HG03378 (cell line): ENCODE measurements around the gene EIF3A.
"Not testable (repeated sequence)": the region's sequence is repeated elsewhere in the genome, so short reads cannot be mapped to it uniquely, and the experiment has no call there.

Experiments used
- ATAC-seq: cut with Tn5 transposase; IDR thresholded peaks from one replicate; pipeline ENCODE4 v1.9.1; 2021; ENCODE audit warnings: mild to moderate bottlenecking, moderate library complexity; ENCODE audit not compliant: unreplicated experiment

Gene EIF3A, protein sequence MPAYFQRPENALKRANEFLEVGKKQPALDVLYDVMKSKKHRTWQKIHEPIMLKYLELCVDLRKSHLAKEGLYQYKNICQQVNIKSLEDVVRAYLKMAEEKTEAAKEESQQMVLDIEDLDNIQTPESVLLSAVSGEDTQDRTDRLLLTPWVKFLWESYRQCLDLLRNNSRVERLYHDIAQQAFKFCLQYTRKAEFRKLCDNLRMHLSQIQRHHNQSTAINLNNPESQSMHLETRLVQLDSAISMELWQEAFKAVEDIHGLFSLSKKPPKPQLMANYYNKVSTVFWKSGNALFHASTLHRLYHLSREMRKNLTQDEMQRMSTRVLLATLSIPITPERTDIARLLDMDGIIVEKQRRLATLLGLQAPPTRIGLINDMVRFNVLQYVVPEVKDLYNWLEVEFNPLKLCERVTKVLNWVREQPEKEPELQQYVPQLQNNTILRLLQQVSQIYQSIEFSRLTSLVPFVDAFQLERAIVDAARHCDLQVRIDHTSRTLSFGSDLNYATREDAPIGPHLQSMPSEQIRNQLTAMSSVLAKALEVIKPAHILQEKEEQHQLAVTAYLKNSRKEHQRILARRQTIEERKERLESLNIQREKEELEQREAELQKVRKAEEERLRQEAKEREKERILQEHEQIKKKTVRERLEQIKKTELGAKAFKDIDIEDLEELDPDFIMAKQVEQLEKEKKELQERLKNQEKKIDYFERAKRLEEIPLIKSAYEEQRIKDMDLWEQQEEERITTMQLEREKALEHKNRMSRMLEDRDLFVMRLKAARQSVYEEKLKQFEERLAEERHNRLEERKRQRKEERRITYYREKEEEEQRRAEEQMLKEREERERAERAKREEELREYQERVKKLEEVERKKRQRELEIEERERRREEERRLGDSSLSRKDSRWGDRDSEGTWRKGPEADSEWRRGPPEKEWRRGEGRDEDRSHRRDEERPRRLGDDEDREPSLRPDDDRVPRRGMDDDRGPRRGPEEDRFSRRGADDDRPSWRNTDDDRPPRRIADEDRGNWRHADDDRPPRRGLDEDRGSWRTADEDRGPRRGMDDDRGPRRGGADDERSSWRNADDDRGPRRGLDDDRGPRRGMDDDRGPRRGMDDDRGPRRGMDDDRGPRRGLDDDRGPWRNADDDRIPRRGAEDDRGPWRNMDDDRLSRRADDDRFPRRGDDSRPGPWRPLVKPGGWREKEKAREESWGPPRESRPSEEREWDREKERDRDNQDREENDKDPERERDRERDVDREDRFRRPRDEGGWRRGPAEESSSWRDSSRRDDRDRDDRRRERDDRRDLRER (N-terminal part only)

DNA sequence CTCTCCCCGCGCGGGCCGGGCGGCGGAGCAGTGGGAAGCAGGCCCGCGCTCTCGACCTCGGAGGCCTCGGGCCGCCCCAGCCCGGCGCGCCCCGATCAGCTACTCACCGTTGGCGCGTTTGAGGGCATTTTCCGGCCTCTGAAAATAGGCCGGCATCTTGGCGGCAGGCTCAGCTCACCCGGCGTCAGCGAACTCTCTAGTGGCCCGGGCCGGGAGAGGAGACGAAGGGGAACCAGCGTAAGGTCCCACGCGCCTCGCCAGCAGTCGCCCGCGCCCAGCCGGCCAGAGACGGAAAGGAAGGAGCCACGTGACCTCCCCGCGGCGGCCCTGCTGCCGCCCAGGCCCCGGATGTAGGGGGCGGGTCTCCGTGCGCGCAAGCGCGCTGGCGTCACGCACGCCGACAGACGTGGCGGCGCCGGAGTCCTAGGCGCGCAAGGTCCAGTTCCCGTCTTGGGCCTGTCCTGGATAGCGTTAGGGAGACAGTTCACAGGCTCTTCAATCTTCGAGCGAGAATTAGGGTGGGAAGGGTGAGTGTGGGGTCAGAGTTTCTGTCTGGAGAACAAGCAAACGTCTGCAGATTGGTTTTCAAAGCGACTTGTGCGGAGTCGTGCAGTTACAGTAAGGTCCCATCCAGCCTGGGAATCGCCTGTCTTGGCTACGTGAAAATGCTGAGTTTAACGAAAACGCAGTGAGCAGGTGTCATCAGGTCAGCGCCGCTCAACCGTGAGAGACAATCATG is at the start of gene EIF3A:
TSS of gene EIF3A (minus strand) at position 297 of the 739 bp plus-strand sequence. CDS start at position 156, 141 bp downstream.
- peak; percentile 58 for ATAC-seq

DNA sequence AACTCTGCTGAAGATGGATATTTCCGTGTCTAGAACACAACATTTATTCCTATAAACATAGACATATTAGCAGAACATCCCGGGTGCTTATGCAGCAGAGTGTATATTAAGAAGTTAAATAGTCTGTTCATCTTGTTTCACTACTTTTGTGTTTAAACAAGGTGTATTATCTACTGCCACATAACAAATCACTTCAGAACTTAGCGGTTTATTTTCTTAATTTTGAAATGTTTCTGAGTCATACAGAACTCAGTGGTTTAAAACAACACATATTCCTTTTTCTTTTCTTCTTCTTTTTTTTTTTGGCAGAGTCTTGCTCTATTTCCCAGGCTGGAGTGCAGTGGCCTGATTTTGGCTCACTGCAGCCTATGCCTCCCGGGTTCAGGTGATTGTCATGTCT is 49.1 kb upstream of the EIF3A start:
- ATAC-seq: no peak

DNA sequence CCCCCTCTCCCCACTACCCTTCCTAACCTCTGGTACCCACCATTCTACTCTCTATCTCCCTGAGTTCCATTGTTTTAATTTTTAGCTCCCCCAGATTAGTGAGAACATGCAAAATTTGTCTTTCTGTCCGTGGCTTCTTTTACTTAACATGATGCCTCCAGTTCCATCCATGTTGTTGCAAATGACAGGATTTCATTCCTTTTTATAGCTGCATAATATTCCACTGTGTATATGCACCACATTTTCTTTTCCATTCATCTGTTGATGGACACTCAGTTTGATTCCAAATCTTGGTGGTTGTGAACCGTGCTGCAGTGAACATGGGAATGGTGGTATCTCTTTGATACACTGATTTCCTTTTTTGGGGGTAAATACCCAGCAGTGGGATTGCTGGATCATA is 45.3 kb upstream of the EIF3A start:
- no peak for ATAC-seq

DNA sequence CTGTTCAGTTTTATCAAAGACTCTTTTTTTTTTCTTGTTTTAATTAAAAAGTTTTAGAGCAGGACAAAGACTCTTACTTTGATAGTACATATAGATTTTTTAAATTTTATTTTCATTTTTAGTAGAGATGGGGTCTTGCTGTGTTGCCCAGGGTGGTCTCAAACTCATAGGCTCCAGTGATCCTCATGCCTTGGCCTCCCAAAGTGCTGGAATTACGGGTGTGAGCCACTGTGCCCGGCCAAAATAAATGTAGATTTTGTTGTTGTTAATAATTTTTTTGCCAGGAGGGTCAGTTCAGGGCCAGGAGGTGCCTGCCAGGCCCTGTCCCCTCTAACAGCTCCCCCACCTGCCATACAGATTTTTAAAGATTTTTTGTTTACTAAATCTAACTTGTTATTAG is 40.3 kb upstream of the EIF3A start:
- ATAC-seq: no peak

DNA sequence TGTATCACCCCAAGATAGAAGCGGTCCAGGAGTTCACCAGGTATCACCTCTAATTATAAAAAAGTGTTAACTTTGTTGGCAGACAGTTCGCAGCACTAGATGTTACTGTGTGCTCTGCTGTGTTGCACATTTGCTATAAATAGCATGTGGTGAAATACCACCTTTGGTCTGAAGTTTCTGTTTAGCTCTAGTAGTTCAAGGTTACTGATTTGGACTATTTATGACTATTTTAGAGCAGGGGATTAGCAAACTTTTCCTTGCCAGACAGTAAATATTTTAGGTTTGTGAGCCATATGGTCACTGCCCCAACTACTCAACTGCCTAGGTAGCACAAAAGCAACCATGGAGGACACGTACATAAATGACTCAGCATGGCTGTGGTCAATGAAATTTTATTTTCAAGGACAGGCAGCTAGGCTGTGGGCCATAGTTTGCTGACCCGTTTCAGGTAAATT is 39.8 kb upstream of the EIF3A start:
- peak; percentile 95 for ATAC-seq

DNA sequence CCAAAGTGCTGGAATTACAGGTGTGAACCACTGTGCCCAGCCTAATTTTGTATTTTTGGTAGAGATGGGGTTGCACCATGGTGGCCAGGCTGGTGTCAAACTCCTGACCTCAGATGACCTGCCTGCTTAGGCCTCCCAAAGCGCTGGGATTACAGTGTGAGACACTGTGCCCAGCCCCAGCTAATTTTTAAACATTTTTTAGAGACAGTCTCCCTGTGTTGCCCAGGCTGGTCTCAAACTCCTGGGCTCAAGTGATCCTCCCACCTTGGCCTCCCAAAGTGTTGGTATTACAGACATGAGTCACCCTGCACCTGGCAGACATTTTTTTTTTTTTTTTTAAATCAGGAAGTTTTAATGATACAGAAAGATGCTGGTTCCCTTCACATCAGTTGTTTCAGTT is 38.8 kb upstream of the EIF3A start:
- ATAC-seq: no peak

DNA sequence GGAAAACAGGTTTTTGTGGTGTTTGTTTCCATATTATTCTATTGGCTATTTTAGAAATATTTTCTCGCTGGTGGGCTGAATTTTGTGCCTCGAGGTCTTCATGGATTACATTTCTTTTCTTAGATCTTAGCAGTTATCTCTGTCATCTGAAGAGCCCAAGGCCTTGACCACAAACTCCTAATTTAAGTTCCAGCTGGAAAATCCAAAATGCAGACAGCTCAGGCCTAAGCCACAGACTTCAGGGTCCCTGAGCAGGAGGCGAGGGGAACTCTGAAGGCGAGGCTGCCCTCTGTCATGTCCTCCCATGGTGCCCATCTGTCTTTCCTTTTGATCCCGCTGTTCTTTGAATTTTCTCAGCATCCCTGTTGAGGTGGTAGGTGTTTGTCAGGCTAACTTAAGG is 37.6 kb upstream of the EIF3A start:
- ATAC-seq: no peak

DNA sequence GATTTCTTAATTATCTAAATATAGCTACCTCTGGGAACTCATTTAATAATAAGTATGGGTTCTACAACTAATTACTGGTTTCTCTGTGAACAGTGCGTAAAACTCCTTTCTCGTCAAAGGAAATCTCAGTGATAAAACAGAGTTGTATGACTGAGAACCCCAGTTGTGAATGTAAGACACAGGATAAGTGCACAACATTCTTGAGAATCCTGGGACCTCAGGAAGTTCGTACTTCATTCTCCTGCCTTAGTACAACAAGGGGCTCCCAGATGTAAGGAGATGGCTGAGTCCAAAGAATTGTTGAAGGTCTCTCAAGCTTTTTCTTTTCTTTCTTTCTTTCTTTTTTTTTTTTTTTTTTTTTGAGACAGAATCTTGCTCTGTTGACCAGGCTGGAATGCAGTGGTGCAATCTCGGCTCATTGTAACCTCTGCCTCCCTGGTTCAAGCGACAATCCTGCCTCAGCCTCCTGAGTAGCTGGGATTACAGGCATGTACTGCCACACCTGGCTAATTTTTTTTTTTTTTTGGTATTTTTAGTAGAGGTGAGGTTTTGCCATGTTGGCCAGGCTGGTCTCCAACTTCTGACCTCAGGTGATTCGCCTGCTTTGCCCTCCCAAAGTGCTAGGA is 35.8 kb upstream of the EIF3A start:
- ATAC-seq: no peak

DNA sequence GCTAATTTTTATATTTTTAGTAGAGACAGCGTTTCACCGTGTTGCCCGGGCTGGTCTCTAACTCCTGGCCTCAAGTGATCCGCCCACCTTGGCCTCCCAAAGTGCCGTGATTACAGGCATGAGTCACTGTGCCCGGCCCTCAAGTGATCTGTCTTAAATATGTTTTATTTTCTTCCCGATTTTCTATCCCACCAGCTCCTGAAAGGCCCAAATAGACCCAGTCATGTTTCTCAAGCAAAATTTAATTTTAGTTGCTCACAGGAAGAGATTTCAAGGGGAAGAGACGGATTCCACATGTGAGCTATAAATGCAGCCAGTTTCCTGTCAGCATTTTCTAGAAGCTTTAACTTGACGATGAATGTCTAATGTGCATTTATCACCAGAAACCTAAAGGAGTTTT is 35.3 kb upstream of the EIF3A start:
- ATAC-seq: no peak

DNA sequence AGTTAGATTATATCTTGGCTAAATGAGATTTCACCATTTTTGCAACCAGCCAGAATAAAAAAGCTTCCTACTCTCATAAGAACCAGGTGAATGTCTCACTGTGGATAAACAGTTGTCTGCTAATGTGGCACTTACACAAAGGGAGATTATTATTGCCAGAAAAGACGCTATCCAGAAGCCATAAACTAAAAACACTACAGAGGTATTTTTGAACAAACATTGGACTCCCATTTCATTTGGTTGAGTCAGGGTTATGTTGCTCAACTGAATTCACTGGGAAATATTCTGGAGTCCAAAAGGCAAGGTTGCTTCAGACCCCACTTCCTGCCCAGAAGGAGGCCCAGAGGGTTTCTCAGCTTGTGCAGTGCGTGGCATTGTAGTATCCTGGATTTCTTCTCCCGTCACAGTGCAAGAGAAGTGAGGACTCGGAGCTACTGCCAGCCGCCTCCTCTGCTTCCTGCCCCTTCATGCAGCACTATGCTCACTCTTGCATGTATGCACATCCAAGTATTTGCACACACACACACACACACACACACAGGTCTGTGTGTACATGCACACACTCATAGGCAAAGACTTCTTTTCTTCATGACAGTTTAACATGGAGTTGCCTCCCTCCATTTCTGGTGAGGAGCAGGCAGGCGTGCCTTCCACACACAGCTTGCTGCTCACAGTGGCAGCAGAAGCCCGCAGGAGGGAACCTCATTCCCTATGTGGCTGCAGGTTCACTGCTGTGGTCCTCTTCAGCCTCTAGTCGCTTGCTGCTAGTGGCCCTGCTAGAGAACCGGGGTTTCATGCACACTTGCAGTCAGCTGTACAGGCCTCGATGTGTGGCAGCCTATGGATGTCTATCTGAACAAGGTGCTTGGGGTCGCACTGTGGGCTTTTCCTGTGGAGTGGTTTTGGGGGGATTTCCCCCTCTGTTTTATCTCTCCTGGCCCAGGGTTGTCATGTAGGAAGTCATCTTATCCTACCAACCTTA is 33.4 kb upstream of the EIF3A start:
- ATAC-seq: no peak

DNA sequence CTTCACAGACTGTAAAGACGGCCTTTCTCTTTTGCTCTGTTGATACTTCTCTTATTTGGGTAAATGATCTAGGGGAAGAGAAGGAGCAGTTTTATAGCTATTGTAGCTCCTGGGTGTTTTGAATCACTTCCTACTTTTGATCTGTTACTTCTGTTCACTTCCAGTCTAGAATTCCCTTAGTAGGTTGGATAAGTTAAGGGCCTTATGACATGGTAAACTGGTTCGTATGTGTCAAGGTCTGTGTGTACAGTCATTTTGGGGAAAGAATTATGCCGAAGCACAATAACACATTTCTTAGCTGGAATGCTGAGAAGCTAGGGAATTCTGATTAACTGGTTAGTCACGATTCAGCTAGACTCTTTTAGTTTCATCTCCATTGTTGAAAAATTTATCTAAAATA is 31.4 kb upstream of the EIF3A start:
- no peak for ATAC-seq

DNA sequence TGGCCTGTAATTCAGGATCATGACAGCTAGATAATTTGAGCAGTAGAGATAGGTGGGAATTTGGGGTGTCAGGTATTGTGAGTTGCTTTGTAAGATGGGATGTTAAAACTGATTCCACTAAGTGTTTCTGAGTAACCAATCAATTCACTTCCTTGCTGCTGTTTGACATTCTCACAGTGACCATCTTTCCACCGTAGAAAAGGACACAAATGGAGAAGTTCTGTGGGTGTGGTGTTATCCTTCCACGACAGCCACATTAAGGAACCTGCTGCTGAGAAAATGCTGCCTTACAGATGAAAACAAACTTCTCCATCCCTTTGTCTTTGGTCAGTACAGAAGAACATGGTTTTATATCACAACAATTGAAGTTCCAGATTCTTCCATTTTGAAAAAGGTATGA is 27.2 kb upstream of the EIF3A start:
- ATAC-seq: not testable (repeated sequence)

DNA sequence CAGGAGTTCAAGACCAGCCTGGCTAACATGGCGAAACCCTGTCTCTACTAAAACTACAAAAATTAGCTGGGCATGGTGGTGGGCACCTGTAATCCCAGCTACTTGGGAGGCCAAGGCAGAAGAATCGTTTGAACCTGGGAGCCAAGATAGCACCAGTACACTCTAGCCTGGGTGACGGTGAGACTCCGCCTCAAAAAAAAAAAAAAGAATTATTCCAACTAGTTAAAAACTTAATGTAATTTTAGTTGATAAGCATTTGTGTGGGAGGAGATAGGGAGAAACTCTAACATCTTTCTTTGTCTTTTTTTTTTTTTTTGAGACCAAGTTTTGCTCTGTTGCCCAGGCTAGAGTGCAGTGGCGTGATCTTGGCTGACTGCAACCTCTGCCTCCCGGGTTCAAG is 26.5 kb upstream of the EIF3A start:
- ATAC-seq: not testable (repeated sequence)

DNA sequence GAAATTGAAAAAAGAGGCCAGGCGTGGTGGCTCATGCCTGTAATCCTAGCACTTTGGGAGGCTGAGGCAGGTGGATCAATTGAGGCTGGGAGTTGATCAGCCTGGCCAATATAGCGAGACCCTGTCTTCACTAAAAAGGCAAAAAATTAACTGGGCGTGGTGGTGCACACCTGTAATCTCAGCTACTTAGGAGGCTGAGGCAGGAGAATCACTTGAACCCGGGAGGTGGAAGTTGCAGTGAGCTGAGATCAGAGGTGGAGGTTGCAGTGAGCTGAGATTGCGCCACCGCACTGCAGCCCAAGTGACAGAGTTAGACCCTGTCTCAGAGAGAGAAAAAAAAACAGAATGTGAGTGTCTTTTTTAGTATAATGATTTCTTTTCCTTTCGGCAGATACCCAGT is 25.3 kb upstream of the EIF3A start:
- ATAC-seq: not testable (repeated sequence)

DNA sequence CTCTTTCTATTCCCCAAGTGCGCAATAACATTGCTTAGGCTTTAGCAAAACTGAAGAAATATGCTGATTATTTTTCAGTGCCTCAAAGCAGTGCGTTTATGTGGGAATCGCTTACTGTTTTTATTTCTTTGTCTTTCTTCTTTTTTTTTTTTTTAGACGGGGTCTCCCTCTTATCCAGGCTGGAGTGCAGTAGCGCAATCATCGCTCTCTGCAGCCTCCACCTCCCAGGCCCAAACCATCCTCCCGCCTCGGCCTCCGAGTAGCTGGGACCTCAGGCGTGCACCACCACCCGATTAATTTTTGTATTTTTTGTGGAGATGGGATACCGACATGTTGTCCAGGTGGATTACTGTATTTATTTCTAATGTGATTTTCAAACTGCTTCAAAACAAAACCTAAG is 24.5 kb upstream of the EIF3A start:
- no peak for ATAC-seq

DNA sequence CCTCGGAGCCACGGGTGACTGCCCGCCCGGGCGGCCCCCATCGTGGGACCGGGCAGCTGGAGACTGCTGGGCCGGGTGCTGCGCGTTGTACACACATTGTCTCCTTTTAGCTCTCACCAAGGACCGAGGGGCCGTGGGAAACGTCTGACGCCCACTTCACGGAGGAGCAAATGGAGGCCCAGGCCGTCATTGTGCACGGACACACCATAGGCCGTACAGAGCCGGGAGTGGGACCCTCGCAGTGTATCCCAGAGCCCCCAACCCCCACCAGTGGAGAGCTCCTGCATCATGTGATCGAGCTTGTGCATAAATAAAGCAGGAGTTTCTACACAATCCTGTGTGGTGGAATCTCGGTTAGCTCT is 24.0 kb upstream of the EIF3A start:
- peak; percentile 21 for ATAC-seq

DNA sequence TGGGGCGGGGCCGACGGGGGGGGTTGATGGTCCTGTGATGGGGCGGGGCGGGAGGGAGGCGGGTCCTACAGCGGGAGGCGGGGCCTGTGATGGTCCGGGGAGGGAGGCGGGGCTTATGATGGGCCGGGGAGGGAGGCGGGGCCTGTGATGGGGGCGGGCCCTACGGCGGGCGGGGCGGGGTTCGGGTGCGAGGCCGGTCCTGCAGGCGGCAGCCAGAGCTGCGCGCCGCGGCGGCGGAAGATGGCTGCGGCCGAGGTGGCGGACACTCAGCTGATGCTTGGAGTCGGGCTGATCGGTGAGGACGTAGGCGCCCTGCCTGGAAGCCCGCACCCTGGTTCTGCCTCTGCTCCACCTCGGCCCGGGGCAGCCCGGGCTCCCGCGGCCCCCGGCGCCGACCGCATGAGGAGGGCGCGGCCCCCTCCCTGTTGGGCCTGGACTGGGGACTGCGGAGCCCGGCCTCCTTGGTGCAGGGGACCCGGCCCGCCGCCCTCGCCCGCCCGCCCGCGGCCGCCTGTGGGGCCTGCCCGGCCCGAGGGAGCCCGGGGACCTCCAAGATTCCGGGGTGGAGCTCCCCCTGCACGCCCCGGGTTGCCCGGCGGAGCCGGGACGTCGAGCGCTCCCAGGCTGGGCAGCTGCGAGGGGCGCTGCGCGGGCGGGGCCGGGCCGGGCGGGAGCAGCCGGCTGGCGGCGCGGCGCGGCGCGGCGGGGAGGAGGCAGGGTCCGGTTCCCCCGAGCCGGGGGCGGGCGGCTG is 23.5 kb upstream of the EIF3A start, which contains the start of gene DENND10:
TSS of gene DENND10 (plus strand) at position 211 of the 751 bp plus-strand sequence. CDS start at position 241, 30 bp downstream.
- peak; percentile 57 for ATAC-seq
